SH-SY5Y (cell line): ENCODE results near the gene THRB.

Source experiments
- GATA2 ChIP-seq: IDR thresholded peaks from 2 replicates; pipeline ENCODE4 v1.6.1; 2011; ENCODE audit warnings: mild to moderate bottlenecking, low read depth, low read length
- GATA3 ChIP-seq: IDR thresholded peaks from 2 replicates; pipeline ENCODE4 v1.6.1; 2011; ENCODE audit warnings: low read depth, mild to moderate bottlenecking, low read length, moderate library complexity

DNA sequence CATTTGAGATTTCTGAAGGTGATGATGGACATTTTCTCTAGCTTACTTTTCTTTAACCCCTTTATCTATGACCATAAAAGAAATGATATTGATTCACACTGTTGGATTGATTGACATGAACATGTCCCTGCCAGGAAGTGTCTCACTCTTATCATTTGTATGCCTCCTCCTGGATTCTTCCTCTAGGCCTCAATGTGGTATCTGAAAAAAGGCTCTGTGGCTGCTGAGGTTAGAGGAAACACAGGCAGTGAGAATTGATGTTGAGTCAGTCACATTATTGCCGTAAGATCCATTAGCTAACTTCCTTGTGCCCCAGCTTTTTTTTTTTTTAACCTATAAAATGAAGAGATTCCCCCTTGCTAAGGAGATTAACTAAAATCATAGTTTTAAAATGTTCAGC is 8.0 kb upstream of the THRB start:
- TF ChIP-seq GATA2: no peak
- TF ChIP-seq GATA3: no peak
